MCF 10A (cell line): Measurements from ENCODE around the gene DPPA2. TPM values are rescaled to one million over a fixed set of nuclear protein-coding genes. Genes with fewer than 3 reads are reported as not detected.

ENCODE experiments used
- BruUV-seq: library from RNA; stranded (reverse); fragments of 400-500 nt; replicated peaks from 2 replicates; lab custom pipeline; 2021; lab: Mats Ljungman, UMichigan
- CTCF ChIA-PET: fragments of 300-600 bp; sonication (Branson Sonifier 250); formaldehyde crosslinking; extraction: SDS; loops from one replicate; lab custom pipeline; 2021; ENCODE audit warnings: antibody characterized with exemption, inconsistent platforms; lab: Yijun Ruan, JAX
- POLR2A ChIA-PET: fragments of 300-600, 350-650 bp; sonication (Branson Sonifier 250); formaldehyde crosslinking; extraction: SDS; loops from one replicate; lab custom pipeline; 2020; ENCODE audit warnings: antibody characterized with exemption, inconsistent platforms; lab: Yijun Ruan, JAX
- DNase-seq: peaks from one replicate; pipeline ENCODE4 v3.0.0-alpha.2; 2018; ENCODE audit not compliant: unreplicated experiment
- H3K27ac Mint-ChIP-seq: one replicate; pipeline ENCODE4 v1.8.0; 2022; ENCODE audit warnings: mild to moderate bottlenecking, low read depth, mixed read lengths; ENCODE audit not compliant: unreplicated experiment
- H3K27me3 Mint-ChIP-seq: one replicate; pipeline ENCODE4 v1.8.0; 2022; ENCODE audit warnings: mixed read lengths; ENCODE audit not compliant: insufficient read depth, unreplicated experiment
- H3K36me3 Mint-ChIP-seq: one replicate; pipeline ENCODE4 v1.8.0; 2022; ENCODE audit warnings: mild to moderate bottlenecking, moderate library complexity, mixed read lengths; ENCODE audit not compliant: insufficient read depth, unreplicated experiment
- H3K4me1 Mint-ChIP-seq: one replicate; pipeline ENCODE4 v1.8.0; 2022; ENCODE audit warnings: mixed read lengths; ENCODE audit not compliant: insufficient read depth, unreplicated experiment
- H3K4me3 Mint-ChIP-seq: one replicate; pipeline ENCODE4 v1.8.0; 2022; ENCODE audit warnings: mild to moderate bottlenecking, moderate library complexity, mixed read lengths; ENCODE audit not compliant: unreplicated experiment
- H3K9me3 Mint-ChIP-seq: one replicate; pipeline ENCODE4 v1.8.0; 2022; ENCODE audit warnings: mixed read lengths; ENCODE audit not compliant: unreplicated experiment
- intact Hi-C: fragments of 100-400 bp; cut with micrococcal nuclease; formaldehyde crosslinking; loops from 2 replicates; pipeline ENCODE4 v1.14.1; 2022
- total RNA-seq: library from RNA; stranded (reverse); gene quantifications from 2 replicates; pipeline ENCODE4 v1.2.3, GENCODE V29; 2022
- TF ChIP-seq, protein P1 (sequence below): fragments of 200-600 bp; IDR thresholded peaks from one replicate; pipeline ENCODE4 v1.8.0; 2022; ENCODE audit warnings: antibody characterized with exemption, mild to moderate bottlenecking; ENCODE audit not compliant: unreplicated experiment

Gene DPPA2
- total RNA-seq, 1 experiment from 2014 or later: not detected

GRCh38 chr3:109269577-109270275, 46.6 kb downstream of the DPPA2 start:
- no peaks in the 10 kb centered on the region for H3K36me3 Mint-ChIP-seq
- no peak for DNase-seq
- H3K4me3 Mint-ChIP-seq: no peak overlapping the region
- no TSS peak for BruUV-seq
- TF ChIP-seq, protein P1, sequence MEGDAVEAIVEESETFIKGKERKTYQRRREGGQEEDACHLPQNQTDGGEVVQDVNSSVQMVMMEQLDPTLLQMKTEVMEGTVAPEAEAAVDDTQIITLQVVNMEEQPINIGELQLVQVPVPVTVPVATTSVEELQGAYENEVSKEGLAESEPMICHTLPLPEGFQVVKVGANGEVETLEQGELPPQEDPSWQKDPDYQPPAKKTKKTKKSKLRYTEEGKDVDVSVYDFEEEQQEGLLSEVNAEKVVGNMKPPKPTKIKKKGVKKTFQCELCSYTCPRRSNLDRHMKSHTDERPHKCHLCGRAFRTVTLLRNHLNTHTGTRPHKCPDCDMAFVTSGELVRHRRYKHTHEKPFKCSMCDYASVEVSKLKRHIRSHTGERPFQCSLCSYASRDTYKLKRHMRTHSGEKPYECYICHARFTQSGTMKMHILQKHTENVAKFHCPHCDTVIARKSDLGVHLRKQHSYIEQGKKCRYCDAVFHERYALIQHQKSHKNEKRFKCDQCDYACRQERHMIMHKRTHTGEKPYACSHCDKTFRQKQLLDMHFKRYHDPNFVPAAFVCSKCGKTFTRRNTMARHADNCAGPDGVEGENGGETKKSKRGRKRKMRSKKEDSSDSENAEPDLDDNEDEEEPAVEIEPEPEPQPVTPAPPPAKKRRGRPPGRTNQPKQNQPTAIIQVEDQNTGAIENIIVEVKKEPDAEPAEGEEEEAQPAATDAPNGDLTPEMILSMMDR: no peak
- intact Hi-C loops: no loop called here
- H3K9me3 Mint-ChIP-seq: no peaks in the 10 kb centered on the region
- H3K27me3 Mint-ChIP-seq: no peaks in the 10 kb centered on the region
- ChIA-PET POLR2A (no interaction called here), CTCF (interaction anchor here (0.6 kb wide), 1 partner anchor 33 kb away, joined by 4 read pairs; no protein-coding TSS in a partner anchor)
- H3K4me1 Mint-ChIP-seq: no peaks in the 10 kb centered on the region
- no peak overlapping the region for H3K27ac Mint-ChIP-seq

GRCh38 chr3:109268181-109268580, 48.1 kb downstream of the DPPA2 start:
- intact Hi-C loops: no loop called here
- Mint-ChIP-seq H3K27me3 (no peaks in the 10 kb centered on the region), H3K36me3 (no peaks in the 10 kb centered on the region), H3K4me3 (no peak overlapping the region), H3K9me3 (no peaks in the 10 kb centered on the region), H3K4me1 (no peaks in the 10 kb centered on the region), H3K27ac (no peak overlapping the region)
- ChIA-PET POLR2A (no interaction called here), CTCF (interaction anchor here (2.6 kb wide), 1 partner anchor 8 kb away, joined by 9 read pairs; no protein-coding TSS in a partner anchor)
- BruUV-seq: no TSS peak
- TF ChIP-seq, protein P1: no peak
- DNase-seq: peak; percentile 1

GRCh38 chr3:109265295-109265694, 51.0 kb downstream of the DPPA2 start:
- intact Hi-C loops: no loop called here
- no peaks in the 10 kb centered on the region for H3K9me3 Mint-ChIP-seq
- peak; percentile 11 for DNase-seq
- ChIA-PET POLR2A (no interaction called here), CTCF (no interaction called here)
- TF ChIP-seq, protein P1: no peak
- H3K27me3 Mint-ChIP-seq: no peaks in the 10 kb centered on the region
- H3K4me1 Mint-ChIP-seq: no peaks in the 10 kb centered on the region
- no peaks in the 10 kb centered on the region for H3K36me3 Mint-ChIP-seq
- no TSS peak for BruUV-seq
- H3K27ac Mint-ChIP-seq: no peak overlapping the region
- no peak overlapping the region for H3K4me3 Mint-ChIP-seq

GRCh38 chr3:109257269-109257668, 59.0 kb downstream of the DPPA2 start:
- Mint-ChIP-seq H3K27ac (peak overlapping the region; percentile 14), H3K36me3 (no peaks in the 10 kb centered on the region), H3K4me3 (no peak overlapping the region), H3K4me1 (no peaks in the 10 kb centered on the region), H3K27me3 (no peaks in the 10 kb centered on the region), H3K9me3 (peaks cover 15% of the 10 kb centered on the region)
- ChIA-PET CTCF (interaction anchor here (0.6 kb wide), 1 partner anchor 111 kb away, joined by 3 read pairs; no protein-coding TSS in a partner anchor), POLR2A (no interaction called here)
- DNase-seq: peak; percentile 3
- no TSS peak for BruUV-seq
- TF ChIP-seq, protein P1: no peak
- intact Hi-C loops: no loop called here
